SKM-1 (cell line): Measurements from ENCODE around the gene TDP1.
"Not testable (repeated sequence)": the region's sequence is repeated elsewhere in the genome, so short reads cannot be mapped to it uniquely, and the experiment has no call there.

ENCODE experiments used
- DNase-seq: peaks from one replicate; lab custom pipeline; 2025; ENCODE audit not compliant: unreplicated experiment; lab: John Stamatoyannopoulos, UW

The TDP1 gene

DNA sequence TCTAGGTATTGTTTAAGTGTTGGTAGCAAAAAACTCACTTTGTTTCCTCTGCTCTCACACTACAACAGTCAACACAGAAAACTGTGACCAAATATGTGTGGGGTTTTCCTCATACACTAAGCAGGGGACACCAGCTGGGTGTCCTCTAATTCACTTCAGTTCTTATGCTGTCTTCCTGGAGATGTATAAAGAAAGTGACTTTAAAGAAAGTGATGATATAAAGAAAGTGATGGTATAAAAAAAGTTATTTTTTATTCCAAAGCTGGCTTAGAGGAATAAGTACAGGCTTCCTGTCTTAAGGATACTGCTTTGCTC lies 31.4 kb downstream of the TDP1 start:
- DNase-seq, result no peak

- no peak for DNase-seq
Observed at GRCh38 chr14:89988787-89989186, 33.1 kb downstream of the TDP1 start.

DNA sequence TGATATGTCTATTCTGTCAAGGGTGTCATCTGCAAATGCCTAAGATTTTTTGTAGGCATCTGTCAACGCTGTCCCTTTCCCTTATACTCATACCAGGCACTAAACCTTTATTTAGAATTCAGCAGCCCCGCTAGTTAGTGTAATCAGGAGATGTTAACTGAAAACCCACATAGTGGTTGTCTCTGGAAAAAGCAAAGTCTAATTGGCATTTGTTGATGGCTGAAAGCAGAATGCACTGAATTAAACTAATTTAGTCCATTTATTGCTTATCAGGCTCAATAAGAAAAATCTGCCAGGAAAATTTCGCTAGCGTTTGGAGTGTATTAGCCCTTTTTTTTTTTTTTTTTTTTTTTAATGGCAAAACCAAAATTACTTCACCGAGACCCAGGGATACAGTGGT lies 34.5 kb downstream of the TDP1 start:
- DNase-seq, result no peak

GRCh38 chr14:89990623-89991275 lies 35.0 kb downstream of the TDP1 start:
- DNase-seq, result no peak

DNA sequence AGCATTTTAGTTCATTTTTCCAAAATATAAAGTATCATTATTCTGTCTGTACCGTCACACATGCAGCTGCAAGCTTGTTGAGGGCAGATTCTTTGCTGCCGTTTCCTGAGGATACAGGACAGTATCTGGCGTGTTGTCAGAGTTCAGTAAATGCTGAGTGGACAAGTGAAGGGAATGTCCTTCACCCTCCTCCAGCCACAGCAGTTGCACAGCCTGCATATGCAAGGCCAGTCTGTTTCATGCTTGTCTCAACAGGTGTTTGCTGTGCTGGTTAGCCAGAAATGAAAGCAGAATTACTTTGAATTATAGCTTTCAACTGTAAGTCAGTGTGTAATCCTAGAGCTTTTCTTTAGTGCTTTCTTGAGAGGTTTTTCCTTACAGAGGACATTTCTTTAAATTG lies 36.5 kb downstream of the TDP1 start:
- DNase-seq, result no peak

GRCh38 chr14:89996963-89997362 lies 41.2 kb downstream of the TDP1 start:
- no peak for DNase-seq

DNA sequence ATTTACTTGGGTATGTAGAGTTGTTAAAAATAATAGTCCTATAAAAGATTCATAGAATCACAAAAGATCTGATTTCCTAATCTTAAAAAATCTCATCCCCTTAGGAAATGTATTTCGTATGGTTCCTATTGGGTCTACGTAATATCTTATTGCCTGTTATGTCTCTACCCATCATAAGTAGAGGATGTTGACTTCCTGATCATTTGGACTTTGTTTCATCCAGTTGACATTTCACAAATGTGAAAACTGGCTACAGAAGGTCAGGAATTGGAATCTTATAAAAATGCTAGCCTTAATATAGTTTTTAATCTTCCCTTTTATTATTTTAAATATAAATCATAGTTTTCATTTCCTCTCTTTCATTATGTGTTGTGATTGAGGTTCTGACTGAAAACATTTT lies 45.2 kb downstream of the TDP1 start:
- no peak for DNase-seq

GRCh38 chr14:90003526-90004307 lies 48.0 kb downstream of the TDP1 start:
- DNase-seq, result no peak

- no peak for DNase-seq
Observed at GRCh38 chr14:90005441-90005840, 49.7 kb downstream of the TDP1 start.

DNA sequence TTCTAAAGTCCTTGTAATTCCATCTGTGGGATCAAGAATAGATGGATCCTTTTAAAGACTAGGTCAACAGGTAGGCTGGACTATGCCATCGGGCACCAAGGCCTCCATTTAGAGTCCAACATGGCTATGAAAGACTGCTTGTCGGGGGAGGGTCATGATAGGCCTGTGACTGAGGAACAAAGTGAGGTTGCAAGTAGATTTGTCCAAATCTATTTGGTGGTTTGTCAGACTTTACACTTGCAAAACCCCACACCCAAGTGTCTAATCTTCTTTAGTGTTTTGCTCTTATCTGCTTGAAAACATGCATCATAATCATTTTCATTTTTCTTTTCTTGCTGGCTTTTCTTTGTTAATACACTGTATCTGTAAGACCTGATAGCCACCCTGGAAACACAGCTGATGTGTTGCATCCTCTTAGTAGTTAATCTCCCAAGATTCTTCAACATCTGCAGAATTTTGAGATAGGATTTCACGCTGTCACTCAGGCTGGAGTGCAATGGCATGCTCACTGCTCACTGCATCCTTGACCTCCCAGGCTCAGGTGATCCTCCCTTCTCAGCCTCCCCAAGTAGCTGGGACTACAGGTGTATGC lies 50.3 kb downstream of the TDP1 start:
- DNase-seq, result no peak

- DNase-seq, result no peak
Observed at GRCh38 chr14:90017371-90017770, 61.6 kb downstream of the TDP1 start.

DNA sequence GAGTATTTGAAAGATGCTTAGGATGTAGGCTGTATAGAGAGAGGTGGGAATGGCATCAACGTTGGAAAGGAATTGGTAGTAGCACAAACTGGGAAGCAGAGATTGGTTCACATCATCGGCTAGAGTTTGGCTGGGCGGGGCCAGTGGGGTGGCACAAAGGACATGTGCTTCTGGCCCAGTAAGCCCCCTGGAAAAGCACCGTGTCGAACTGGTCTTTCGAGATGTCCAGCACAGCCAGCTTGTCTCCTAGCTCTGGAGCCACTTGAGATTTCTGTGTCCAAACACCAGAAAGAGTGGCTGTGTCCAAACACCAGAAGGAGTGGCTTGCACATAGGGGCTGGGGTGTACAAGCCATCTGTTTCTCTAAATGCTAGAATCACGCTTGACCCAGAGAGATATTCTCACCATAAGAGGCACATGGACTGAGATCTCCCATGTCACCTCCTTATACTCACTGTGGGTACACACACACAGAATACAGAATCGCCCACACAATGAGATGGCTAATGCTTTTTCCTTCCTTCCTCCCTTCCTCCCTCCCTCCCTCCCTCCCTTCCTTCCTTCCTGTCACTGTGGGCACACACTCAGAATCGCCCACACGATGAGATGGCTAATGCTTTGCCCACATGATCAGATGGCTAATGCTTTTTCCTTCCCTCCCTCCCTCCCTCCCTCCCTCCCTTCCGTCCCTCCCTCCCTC lies 64.2 kb downstream of the TDP1 start:
- DNase-seq, result no peak

DNA sequence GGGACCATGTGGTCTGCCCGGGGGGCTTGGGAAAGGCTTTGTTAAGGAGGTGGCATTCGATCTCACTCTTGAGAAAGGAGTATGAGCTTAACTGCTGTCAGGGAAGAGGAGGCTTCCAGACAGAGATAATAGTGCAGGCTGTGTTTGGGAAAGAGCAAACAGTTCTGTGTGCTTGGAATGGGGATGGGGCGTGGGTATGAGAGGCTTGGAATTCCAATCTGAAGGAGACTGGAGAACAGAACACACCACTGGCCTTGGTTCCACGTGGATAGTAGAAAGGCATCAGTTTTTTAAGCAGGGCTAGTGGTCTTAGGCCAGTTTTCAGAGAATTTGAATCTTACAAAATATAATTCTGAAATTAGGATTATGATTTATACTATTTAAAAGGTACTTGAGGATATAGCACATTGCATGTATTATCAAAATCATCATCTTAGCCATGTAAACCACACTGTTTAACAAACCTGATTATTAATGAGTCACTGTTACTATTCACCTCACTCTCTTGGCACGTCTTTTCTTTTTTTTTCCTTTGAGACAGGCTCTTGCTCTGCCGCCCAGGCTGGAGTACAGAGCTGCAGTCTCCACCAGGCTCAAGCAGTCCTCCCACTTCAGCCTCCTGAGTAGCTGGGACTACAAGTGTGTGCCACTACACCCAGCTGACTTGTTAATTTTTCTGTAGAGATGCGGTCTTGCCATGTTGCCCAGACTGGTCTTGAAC lies 67.6 kb downstream of the TDP1 start:
- DNase-seq, result no peak

DNA sequence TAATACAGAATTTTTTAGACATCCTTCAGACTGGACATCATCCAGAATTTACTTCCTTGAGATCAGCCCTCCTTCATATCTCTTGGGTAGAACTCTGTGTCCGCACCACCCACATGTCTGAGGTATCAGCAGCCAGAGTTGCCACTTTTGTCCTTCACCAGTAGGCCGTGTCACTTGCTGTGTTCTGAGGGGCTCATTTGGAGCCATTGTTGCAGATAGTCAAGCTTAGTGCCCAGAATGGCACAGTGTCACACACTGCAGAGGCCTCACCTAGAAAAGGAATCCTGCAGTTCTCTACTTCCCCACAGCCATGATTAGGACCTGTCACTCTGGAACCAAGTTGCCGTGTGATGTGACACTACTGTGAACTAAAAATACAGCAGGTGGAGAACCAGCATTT lies 69.2 kb downstream of the TDP1 start:
- no peak for DNase-seq

DNA sequence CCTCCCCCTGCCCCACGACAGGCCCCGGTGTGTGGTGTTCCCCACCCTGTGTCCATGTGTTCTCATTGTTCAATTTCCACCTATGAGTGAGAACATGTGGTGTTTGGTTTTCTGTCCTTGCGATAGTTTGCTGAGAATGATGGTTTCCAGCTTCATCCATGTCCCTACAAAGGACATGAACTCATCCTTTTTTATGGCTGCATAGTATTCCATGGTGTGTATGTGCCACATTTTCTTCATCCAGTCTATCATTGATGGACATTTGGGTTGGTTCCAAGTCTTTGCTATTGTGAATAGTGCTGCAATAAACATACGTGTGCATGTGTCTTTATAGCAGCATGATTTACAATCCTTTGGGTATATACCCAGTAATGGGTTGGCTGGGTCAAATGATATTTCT lies 70.9 kb downstream of the TDP1 start:
- not testable (repeated sequence) for DNase-seq

- no peak for DNase-seq
Observed at GRCh38 chr14:90027842-90028241, 72.1 kb downstream of the TDP1 start.

DNA sequence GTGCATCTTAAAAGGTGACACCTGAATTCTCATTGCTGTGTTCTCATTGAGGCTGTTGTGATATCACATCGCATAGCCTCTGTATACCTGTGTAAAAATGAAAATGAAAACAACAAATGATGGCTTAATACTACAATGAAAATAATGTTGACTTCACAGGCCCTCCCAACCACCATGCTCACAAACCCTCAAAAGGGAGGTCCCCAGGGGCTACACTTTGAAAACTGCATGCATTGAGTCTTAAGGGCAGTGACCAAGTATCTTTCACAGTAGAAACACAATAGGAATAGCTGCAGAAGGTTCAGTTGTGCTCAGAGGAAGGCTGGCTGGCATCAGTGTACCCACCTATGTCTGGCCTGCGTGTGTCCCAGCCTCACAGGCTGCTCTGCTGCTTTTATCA lies 78.4 kb downstream of the TDP1 start:
- DNase-seq, result no peak

DNA sequence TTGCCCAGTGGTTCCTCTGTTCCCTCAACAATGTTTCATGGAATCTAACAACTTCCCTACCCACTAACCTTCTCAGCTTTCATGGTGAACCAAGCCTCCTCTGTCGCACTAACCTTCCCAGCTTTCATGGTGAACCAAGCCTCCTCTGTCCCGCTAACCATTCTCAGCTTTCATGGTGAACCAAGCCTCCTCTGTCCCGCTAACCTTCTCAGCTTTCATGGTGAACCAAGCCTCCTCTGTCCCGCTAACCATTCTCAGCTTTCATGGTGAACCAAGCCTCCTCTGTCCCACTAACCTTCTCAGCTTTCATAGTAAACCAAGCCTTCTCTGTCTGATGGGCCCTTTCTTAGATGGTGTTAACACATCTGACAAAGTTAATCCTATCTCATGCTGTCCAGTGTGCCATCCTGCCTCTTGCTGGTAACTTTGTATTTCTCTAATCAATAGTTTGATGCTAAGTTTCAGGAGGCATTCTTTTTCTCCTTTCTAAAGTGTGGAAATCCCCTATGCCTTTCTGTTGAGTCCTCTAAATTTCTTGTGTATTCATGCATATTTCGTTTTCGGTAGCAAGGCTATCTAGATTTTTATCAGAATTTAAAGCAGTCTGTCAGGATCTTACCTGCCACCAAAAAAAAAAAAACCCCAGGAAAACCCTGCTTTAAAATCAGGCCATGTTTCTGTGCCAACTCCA lies 79.3 kb downstream of the TDP1 start:
- no peak for DNase-seq

GRCh38 chr14:90039253-90040010 lies 83.7 kb downstream of the TDP1 start:
- no peak for DNase-seq

DNA sequence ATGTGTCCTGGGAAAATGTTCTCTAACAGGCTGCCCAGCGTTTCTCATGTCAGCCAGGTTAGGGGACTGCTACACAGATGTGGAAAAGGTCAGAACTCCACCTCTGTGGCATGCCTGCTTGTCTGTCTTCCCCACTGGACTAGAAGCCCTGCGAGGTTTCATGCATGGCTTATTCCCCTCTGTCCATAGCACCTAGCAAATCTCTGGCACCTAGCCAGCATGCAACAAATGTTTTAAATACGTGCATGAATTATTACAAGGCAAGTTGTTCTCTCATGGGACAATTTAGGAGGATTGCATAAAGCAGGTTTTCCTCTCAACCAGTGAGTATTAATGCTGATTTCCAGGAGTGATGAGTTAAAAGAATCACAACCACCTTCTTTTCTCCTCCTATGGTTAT lies 84.7 kb downstream of the TDP1 start:
- DNase-seq, result no peak
